GM23338 (cell line): Measurements from ENCODE around the gene DCN. TPM values are rescaled to one million over a fixed set of nuclear protein-coding genes. Genes with fewer than 3 reads are reported as not detected.

Source experiments
- ATAC-seq: fragments of 200-7000 bp; cut with Tn5 transposase; 3 replicates; pipeline ENCODE4 v1.9.1; 2020
- DNase-seq: peaks from one replicate; pipeline ENCODE4 v3.0.0-alpha.2; 2015; ENCODE audit warnings: low spot score
- H2AFZ ChIP-seq: fragments of 200-600 bp; sonication (generic); 2 replicates; pipeline ENCODE4 v1.8.0; 2016; ENCODE audit warnings: antibody characterized with exemption, mild to moderate bottlenecking, moderate library complexity
- H3F3A ChIP-seq: fragments of 200-600 bp; sonication (generic); replicated peaks from 2 replicates; pipeline ENCODE4 v1.8.0; 2017; ENCODE audit warnings: antibody characterized with exemption, mixed run types, low read depth
- H3K27ac ChIP-seq: fragments of 200-600 bp; sonication (generic); 2 replicates; pipeline ENCODE4 v1.6.1; 2016; ENCODE audit warnings: low read depth
- H3K27me3 ChIP-seq: fragments of 200-600 bp; sonication (generic); 2 replicates; pipeline ENCODE4 v1.8.0; 2016; ENCODE audit warnings: mild to moderate bottlenecking, mixed run types, moderate library complexity; ENCODE audit not compliant: insufficient read depth
- H3K36me3 ChIP-seq: fragments of 200-600 bp; sonication (generic); 2 replicates; pipeline ENCODE4 v1.8.0; 2016; ENCODE audit warnings: mild to moderate bottlenecking; ENCODE audit not compliant: insufficient read depth
- H3K4me1 ChIP-seq: fragments of 200-600 bp; sonication (generic); 2 replicates; pipeline ENCODE4 v1.8.0; 2016; ENCODE audit warnings: mild to moderate bottlenecking, moderate library complexity; ENCODE audit not compliant: insufficient read depth
- H3K4me2 ChIP-seq: fragments of 200-600 bp; sonication (generic); 2 replicates; pipeline ENCODE4 v1.7.1; 2017; ENCODE audit warnings: mixed run types
- H3K4me3 ChIP-seq: fragments of 200-600 bp; sonication (generic); 2 replicates; pipeline ENCODE4 v1.6.1; 2016; ENCODE audit warnings: mixed run types
- H3K79me2 ChIP-seq: fragments of 200-600 bp; sonication (generic); replicated peaks from 2 replicates; pipeline ENCODE4 v1.8.0; 2017; ENCODE audit warnings: mild to moderate bottlenecking; ENCODE audit not compliant: insufficient read depth
- H3K9me2 ChIP-seq: fragments of 200-600 bp; sonication (generic); 2 replicates; pipeline ENCODE4 v1.8.0; 2017; ENCODE audit not compliant: insufficient read depth
- H4K20me1 ChIP-seq: fragments of 200-600 bp; sonication (generic); replicated peaks from 2 replicates; pipeline ENCODE4 v1.8.0; 2017; ENCODE audit warnings: mild to moderate bottlenecking; ENCODE audit not compliant: insufficient read depth
- H3K27ac Mint-ChIP-seq: 2 replicates; pipeline ENCODE4 v1.8.0; 2020; ENCODE audit warnings: inconsistent platforms, mild to moderate bottlenecking, moderate library complexity, mixed read lengths
- H3K27me3 Mint-ChIP-seq: 3 replicates; pipeline ENCODE4 v1.8.0; 2022; ENCODE audit warnings: low read depth, mild to moderate bottlenecking, moderate library complexity, mixed read lengths, inconsistent platforms; ENCODE audit not compliant: insufficient read depth, poor library complexity
- H3K36me3 Mint-ChIP-seq: 3 replicates; pipeline ENCODE4 v1.8.0; 2021; ENCODE audit warnings: low read depth, mild to moderate bottlenecking, inconsistent platforms, moderate library complexity, mixed read lengths
- H3K4me1 Mint-ChIP-seq: 3 replicates; pipeline ENCODE4 v1.8.0; 2020; ENCODE audit warnings: mild to moderate bottlenecking, inconsistent platforms, mixed read lengths
- H3K4me3 Mint-ChIP-seq: 3 replicates; pipeline ENCODE4 v1.8.0; 2021; ENCODE audit warnings: moderate library complexity, mild to moderate bottlenecking, inconsistent platforms, mixed read lengths
- H3K9me3 Mint-ChIP-seq: 3 replicates; pipeline ENCODE4 v1.8.0; 2020; ENCODE audit warnings: moderate library complexity, mild to moderate bottlenecking, inconsistent platforms, mixed read lengths
- CREB1 ChIP-seq: fragments of 250-450 bp; sonication (Bioruptor Pico); IDR thresholded peaks from 2 replicates; pipeline ENCODE4 v1.5.0; 2020; ENCODE audit warnings: low read depth, mild to moderate bottlenecking, moderate library complexity
- CTCF ChIP-seq, 2 experiments: fragments of 200-600 bp in 1 of 2; sonication (generic) in 1 of 2; conservative IDR thresholded peaks; 2 replicates each; pipeline versions ENCODE4 v1.5.1 to v1.6.1; 2016 to 2017; ENCODE audit warnings: antibody characterized with exemption in 2 of 2, low read depth in 2 of 2, mild to moderate bottlenecking in 2 of 2, moderate library complexity in 1 of 2
- ETS1 ChIP-seq: IDR thresholded peaks from 2 replicates; pipeline ENCODE4 v1.6.1; 2016; ENCODE audit warnings: antibody characterized with exemption
- EZH2 ChIP-seq: fragments of 200-600 bp; sonication (generic); IDR thresholded peaks from one replicate; pipeline ENCODE4 v1.8.0; 2017; ENCODE audit warnings: antibody characterized with exemption, mild to moderate bottlenecking, low read depth; ENCODE audit not compliant: unreplicated experiment
- JUNB ChIP-seq: IDR thresholded peaks from one replicate; pipeline ENCODE4 v1.6.1; 2016; ENCODE audit warnings: antibody characterized with exemption; ENCODE audit not compliant: unreplicated experiment
- NANOG ChIP-seq: IDR thresholded peaks from 2 replicates; pipeline ENCODE4 v1.6.1; 2016; ENCODE audit warnings: antibody characterized with exemption, borderline replicate concordance
- POLR2AphosphoS5 ChIP-seq: IDR thresholded peaks from 2 replicates; pipeline ENCODE4 v1.6.1; 2016; ENCODE audit warnings: antibody characterized with exemption, low read depth
- STAT1 ChIP-seq: IDR thresholded peaks from one replicate; pipeline ENCODE4 v1.6.1; 2016; ENCODE audit warnings: antibody characterized with exemption; ENCODE audit not compliant: unreplicated experiment
- ZNF114 ChIP-seq: fragments of 250-450 bp; sonication (Bioruptor Pico); IDR thresholded peaks from 2 replicates; pipeline ENCODE4 v1.5.0; 2020; ENCODE audit warnings: mild to moderate bottlenecking, moderate library complexity
- ZNF331 ChIP-seq: fragments of 250-450 bp; sonication (Bioruptor Pico); IDR thresholded peaks from 2 replicates; pipeline ENCODE4 v1.5.0; 2020; ENCODE audit warnings: low read depth, mild to moderate bottlenecking, moderate library complexity
- ZNF462 ChIP-seq: fragments of 250-450 bp; sonication (Bioruptor Pico); IDR thresholded peaks from 2 replicates; pipeline ENCODE4 v1.5.0; 2020; ENCODE audit warnings: mild to moderate bottlenecking, moderate library complexity
- polyA plus RNA-seq: library from polyadenylated mRNA; unstranded; fragments of >200 nt; fragmentation: Nextera tagmentation; extraction: Ambion mirVana; gene quantifications from 2 replicates; pipeline ENCODE4 v1.2.1, GENCODE V29; 2016
- total RNA-seq: library from RNA; depleted of rRNA; stranded (reverse); fragments of >200 nt; shearing (Covaris generic); gene quantifications from 2 replicates; pipeline ENCODE4 v1.2.3, GENCODE V29; 2014
- TF ChIP-seq, protein P1 (sequence below): IDR thresholded peaks from one replicate; pipeline ENCODE4 v1.6.1; 2018; ENCODE audit warnings: antibody characterized with exemption; ENCODE audit not compliant: unreplicated experiment

DCN gene
- total and polyA plus RNA-seq, 2 experiments from 2014 or later: not detected

GRCh38 chr12:91189516-91189915 lies 6.9 kb upstream of the DCN start (continued):
- TF ChIP-seq NANOG: no peak
- no peak for TF ChIP-seq ETS1

GRCh38 chr12:91188778-91189177 lies 6.2 kb upstream of the DCN start:
- Mint-ChIP-seq H3K4me3 (no peak overlapping the region), H3K27me3 (no peaks in the 10 kb centered on the region), H3K27ac (no peak overlapping the region), H3K4me1 (peaks cover 2% of the 10 kb centered on the region; the same call in 2 of the 3 replicates), H3K36me3 (no peaks in the 10 kb centered on the region), H3K9me3 (no peaks in the 10 kb centered on the region; the same call in 1 of the 3 replicates)
- 0 out of 2 replicates have a peak, but pooled peaks cover under 1% of the 10 kb centered on the region for H3K4me1 ChIP-seq
- H3K4me3 ChIP-seq: no peak overlapping the region
- ATAC-seq (no peak), DNase-seq (no peak)
- no peak overlapping the region for H2AFZ ChIP-seq
- no peak overlapping the region for H3K4me2 ChIP-seq
- H3K27me3 ChIP-seq: no peaks in the 10 kb centered on the region
- H3F3A ChIP-seq: no peaks in the 10 kb centered on the region
- H3K9me2 ChIP-seq: no peaks in the 10 kb centered on the region
- H3K27ac ChIP-seq: no peak overlapping the region
- no peaks in the 10 kb centered on the region for H4K20me1 ChIP-seq
- no peaks in the 10 kb centered on the region for H3K79me2 ChIP-seq
- H3K36me3 ChIP-seq: no peaks in the 10 kb centered on the region
- TF ChIP-seq ZNF462: no peak
- no peak for TF ChIP-seq CREB1
- no peak for TF ChIP-seq ZNF114 (CRISPR knock-in tag)
- TF ChIP-seq POLR2AphosphoS5: no peak
- TF ChIP-seq, protein P1, sequence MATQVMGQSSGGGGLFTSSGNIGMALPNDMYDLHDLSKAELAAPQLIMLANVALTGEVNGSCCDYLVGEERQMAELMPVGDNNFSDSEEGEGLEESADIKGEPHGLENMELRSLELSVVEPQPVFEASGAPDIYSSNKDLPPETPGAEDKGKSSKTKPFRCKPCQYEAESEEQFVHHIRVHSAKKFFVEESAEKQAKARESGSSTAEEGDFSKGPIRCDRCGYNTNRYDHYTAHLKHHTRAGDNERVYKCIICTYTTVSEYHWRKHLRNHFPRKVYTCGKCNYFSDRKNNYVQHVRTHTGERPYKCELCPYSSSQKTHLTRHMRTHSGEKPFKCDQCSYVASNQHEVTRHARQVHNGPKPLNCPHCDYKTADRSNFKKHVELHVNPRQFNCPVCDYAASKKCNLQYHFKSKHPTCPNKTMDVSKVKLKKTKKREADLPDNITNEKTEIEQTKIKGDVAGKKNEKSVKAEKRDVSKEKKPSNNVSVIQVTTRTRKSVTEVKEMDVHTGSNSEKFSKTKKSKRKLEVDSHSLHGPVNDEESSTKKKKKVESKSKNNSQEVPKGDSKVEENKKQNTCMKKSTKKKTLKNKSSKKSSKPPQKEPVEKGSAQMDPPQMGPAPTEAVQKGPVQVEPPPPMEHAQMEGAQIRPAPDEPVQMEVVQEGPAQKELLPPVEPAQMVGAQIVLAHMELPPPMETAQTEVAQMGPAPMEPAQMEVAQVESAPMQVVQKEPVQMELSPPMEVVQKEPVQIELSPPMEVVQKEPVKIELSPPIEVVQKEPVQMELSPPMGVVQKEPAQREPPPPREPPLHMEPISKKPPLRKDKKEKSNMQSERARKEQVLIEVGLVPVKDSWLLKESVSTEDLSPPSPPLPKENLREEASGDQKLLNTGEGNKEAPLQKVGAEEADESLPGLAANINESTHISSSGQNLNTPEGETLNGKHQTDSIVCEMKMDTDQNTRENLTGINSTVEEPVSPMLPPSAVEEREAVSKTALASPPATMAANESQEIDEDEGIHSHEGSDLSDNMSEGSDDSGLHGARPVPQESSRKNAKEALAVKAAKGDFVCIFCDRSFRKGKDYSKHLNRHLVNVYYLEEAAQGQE: no peak
- TF ChIP-seq ZNF331 (CRISPR knock-in tag): no peak
- TF ChIP-seq CTCF (conservative IDR thresholded peaks at IDR 0.05; ENCODE audit: low read depth in 2 of 2): no peak
- TF ChIP-seq EZH2: no peak
- TF ChIP-seq STAT1: no peak
- TF ChIP-seq ETS1: no peak
- no peak for TF ChIP-seq JUNB
- no peak for TF ChIP-seq NANOG
